Mesenchymal stem cell (in vitro differentiated cells and primary cell): Measurements from ENCODE around the gene HRH4. TPM values are rescaled to one million over a fixed set of nuclear protein-coding genes. Genes with fewer than 3 reads are reported as not detected.

Experiments used
- DNase-seq: peaks from one replicate; pipeline ENCODE4 v3.0.0-alpha.2; 2013
- H2AFZ ChIP-seq: one replicate; pipeline ENCODE4 v1.6.1; 2013; ENCODE audit warnings: low read depth, mild to moderate bottlenecking, control low read depth, inconsistent platforms, low read length, moderate library complexity
- H2AK5ac ChIP-seq: 2 replicates; pipeline ENCODE4 v1.6.1; 2013; ENCODE audit warnings: low read length, moderate library complexity, mild to moderate bottlenecking, inconsistent platforms; ENCODE audit not compliant: severe bottlenecking
- H2BK120ac ChIP-seq: one replicate; pipeline ENCODE4 v1.6.1; 2013; ENCODE audit warnings: low read depth, mild to moderate bottlenecking, inconsistent platforms, low read length, moderate library complexity
- H2BK12ac ChIP-seq, 2 experiments: one replicate each; pipeline ENCODE4 v1.6.1; 2013; ENCODE audit warnings: inconsistent platforms in 2 of 2, low read length in 2 of 2, mild to moderate bottlenecking in 2 of 2, moderate library complexity in 2 of 2, control low read depth in 1 of 2
- H2BK15ac ChIP-seq: one replicate; pipeline ENCODE4 v1.6.1; 2013; ENCODE audit warnings: mild to moderate bottlenecking, low read depth, inconsistent platforms; ENCODE audit not compliant: poor library complexity, severe bottlenecking
- H2BK5ac ChIP-seq: 2 replicates; pipeline ENCODE4 v1.6.1; 2013; ENCODE audit warnings: low read depth, mild to moderate bottlenecking, low read length, control low read depth, inconsistent platforms; ENCODE audit not compliant: poor library complexity, severe bottlenecking
- H3K14ac ChIP-seq, 2 experiments: one replicate each; pipeline ENCODE4 v1.6.1; 2013; ENCODE audit warnings: inconsistent platforms in 2 of 2, low read length in 2 of 2, control low read depth in 1 of 2, mild to moderate bottlenecking in 1 of 2, moderate library complexity in 1 of 2
- H3K18ac ChIP-seq, 2 experiments: one replicate each; pipeline ENCODE4 v1.6.1; 2013; ENCODE audit warnings: inconsistent platforms in 2 of 2, low read length in 2 of 2, control low read depth in 1 of 2, low read depth in 1 of 2, mild to moderate bottlenecking in 1 of 2
- H3K23ac ChIP-seq, 2 experiments: one replicate each; pipeline ENCODE4 v1.6.1; 2013; ENCODE audit warnings: inconsistent platforms in 2 of 2, low read length in 2 of 2, mild to moderate bottlenecking in 2 of 2, moderate library complexity in 2 of 2, control low read depth in 1 of 2
- H3K27ac ChIP-seq: 2 replicates; pipeline ENCODE4 v1.5.1; 2013; ENCODE audit warnings: mild to moderate bottlenecking, moderate library complexity, low read length, control low read depth, inconsistent platforms; ENCODE audit not compliant: poor library complexity, severe bottlenecking
- H3K27me3 ChIP-seq, 2 experiments: 2 replicates each; pipeline versions ENCODE4 v1.6.1 to v1.7.0; 2013; ENCODE audit warnings: low read length in 2 of 2, mild to moderate bottlenecking in 2 of 2, moderate library complexity in 2 of 2, control low read depth in 1 of 2, inconsistent platforms in 1 of 2; ENCODE audit not compliant: control insufficient read depth in 1 of 2, insufficient read depth in 1 of 2
- H3K36me3 ChIP-seq, 2 experiments: 2 replicates each; pipeline versions ENCODE4 v1.6.1 to v1.7.0; 2013; ENCODE audit warnings: low read length in 2 of 2, control low read depth in 1 of 2, inconsistent platforms in 1 of 2, low read depth in 1 of 2, mild to moderate bottlenecking in 1 of 2; ENCODE audit not compliant: insufficient read depth in 2 of 2, control insufficient read depth in 1 of 2
- H3K4ac ChIP-seq, 2 experiments: one replicate each; pipeline ENCODE4 v1.6.1; 2013; ENCODE audit warnings: inconsistent platforms in 2 of 2, low read length in 2 of 2, mild to moderate bottlenecking in 2 of 2, moderate library complexity in 2 of 2, control low read depth in 1 of 2, low read depth in 1 of 2
- H3K4me1 ChIP-seq: 2 replicates; pipeline ENCODE4 v1.6.1; 2013; ENCODE audit warnings: low read depth, low read length, control low read depth; ENCODE audit not compliant: control insufficient read depth, insufficient read depth
- H3K4me2 ChIP-seq: 2 replicates; pipeline ENCODE4 v1.6.1; 2013; ENCODE audit warnings: low read length, mild to moderate bottlenecking, inconsistent platforms; ENCODE audit not compliant: poor library complexity, severe bottlenecking
- H3K4me3 ChIP-seq, 2 experiments: 2 replicates each; pipeline versions ENCODE4 v1.5.1 to v1.7.0; 2013; ENCODE audit warnings: low read length in 2 of 2, mild to moderate bottlenecking in 2 of 2, control low read depth in 1 of 2, low read depth in 1 of 2; ENCODE audit not compliant: insufficient read depth in 1 of 2
- H3K79me1 ChIP-seq: replicated peaks from 2 replicates; pipeline ENCODE4 v1.6.1; 2013; ENCODE audit warnings: mild to moderate bottlenecking, control low read depth, low read length, inconsistent platforms; ENCODE audit not compliant: poor library complexity, severe bottlenecking
- H3K9ac ChIP-seq: 2 replicates; pipeline ENCODE4 v1.7.0; 2013; ENCODE audit warnings: mild to moderate bottlenecking, low read length, moderate library complexity
- H3K9me3 ChIP-seq: 2 replicates; pipeline ENCODE4 v1.7.0; 2013; ENCODE audit warnings: mild to moderate bottlenecking, low read length; ENCODE audit not compliant: control insufficient read depth
- H4K8ac ChIP-seq: one replicate; pipeline ENCODE4 v1.6.1; 2013; ENCODE audit warnings: inconsistent platforms, mild to moderate bottlenecking, low read length, moderate library complexity
- H4K91ac ChIP-seq: one replicate; pipeline ENCODE4 v1.6.1; 2013; ENCODE audit warnings: mild to moderate bottlenecking, low read length, inconsistent platforms
- WGBS: methylation state at CpG from one replicate; pipeline ENCODE4 v1.1.7; 2013; ENCODE audit warnings: mixed read lengths; 5-methylcytosine and 5-hydroxymethylcytosine counted together
- polyA plus RNA-seq, 2 experiments: library from polyadenylated mRNA; stranded (reverse); fragments of 200-250 nt; gene quantifications; one replicate each; pipeline ENCODE4 v1.2.3, GENCODE V29; 2013

Gene HRH4, protein sequence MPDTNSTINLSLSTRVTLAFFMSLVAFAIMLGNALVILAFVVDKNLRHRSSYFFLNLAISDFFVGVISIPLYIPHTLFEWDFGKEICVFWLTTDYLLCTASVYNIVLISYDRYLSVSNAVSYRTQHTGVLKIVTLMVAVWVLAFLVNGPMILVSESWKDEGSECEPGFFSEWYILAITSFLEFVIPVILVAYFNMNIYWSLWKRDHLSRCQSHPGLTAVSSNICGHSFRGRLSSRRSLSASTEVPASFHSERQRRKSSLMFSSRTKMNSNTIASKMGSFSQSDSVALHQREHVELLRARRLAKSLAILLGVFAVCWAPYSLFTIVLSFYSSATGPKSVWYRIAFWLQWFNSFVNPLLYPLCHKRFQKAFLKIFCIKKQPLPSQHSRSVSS
- 0.01 TPM for polyA plus RNA-seq (2013, experiment 1 of 2)
- polyA plus RNA-seq (2013, experiment 2 of 2): not detected

DNA sequence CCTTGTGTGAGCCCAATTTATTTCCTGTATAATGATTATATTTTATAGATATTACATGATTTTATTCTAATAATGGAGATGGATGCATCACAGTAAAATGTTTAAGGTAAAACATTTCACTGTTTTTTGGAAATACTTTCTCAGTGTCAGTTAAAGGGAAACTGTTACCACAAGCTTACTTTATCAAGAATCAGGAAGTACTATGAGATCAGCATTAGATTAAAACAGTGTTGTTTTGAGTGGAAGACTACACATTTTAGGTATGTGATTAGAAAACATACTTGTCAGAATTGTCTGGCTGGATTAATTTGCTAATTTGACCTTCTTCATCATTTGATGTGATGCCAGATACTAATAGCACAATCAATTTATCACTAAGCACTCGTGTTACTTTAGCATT, at the start of gene HRH4:
TSS of gene HRH4 (plus strand) at position 250 of the 400 bp plus-strand sequence. CDS start at position 342, 92 bp downstream.
- Histone ChIP-seq H3K23ac (no peak within 1 kb of the TSS), H2BK120ac (no peak within 1 kb of the TSS)

DNA sequence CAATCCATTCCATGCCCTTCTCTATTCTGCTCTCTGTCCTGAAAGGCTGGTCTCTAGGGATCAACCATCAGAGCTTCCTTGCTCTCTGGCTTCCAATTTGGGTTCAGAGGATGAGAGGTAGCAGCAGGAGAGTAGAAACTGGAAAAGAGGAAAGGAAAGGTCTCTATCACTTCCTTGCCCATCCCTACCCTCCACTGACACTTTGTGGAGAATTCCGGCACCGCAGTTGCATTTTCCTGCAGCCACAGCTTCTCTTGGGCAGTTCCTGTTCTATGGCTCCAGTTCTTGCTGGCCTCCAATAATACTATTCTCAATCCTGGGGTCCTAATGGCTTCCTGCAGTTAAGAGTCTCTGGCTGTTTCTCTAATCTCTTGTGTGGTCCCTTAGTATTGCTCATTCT, 47.3 kb upstream of the HRH4 start:
- Histone ChIP-seq H3K23ac (no peak overlapping the region), H2AFZ (no peak overlapping the region), H2BK15ac (no peak overlapping the region), H3K18ac (no peak overlapping the region), H3K27me3 (peaks cover 4 to 19% of the 10 kb centered on the region in 2 experiments), H3K27ac (no peak overlapping the region), H2BK5ac (no peak overlapping the region), H3K36me3 (no peaks in the 10 kb centered on the region), H2AK5ac (no peak overlapping the region), H3K4me1 (no peaks in the 10 kb centered on the region), H3K79me1 (no peaks in the 10 kb centered on the region), H3K4me3 (no peak overlapping the region), H3K9me3 (no peaks in the 10 kb centered on the region), H3K9ac (no peak overlapping the region), H2BK12ac (no peak overlapping the region), H3K4ac (no peak overlapping the region), H2BK120ac (no peak overlapping the region), H4K91ac (no peak overlapping the region), H3K14ac (no peak overlapping the region), H3K4me2 (no peak overlapping the region), H4K8ac (no peak overlapping the region)
- no peak for DNase-seq
- 54% methylated on average over 2 of the region's 2 CpGs for WGBS

More for the DNA sequence above, at the start of gene HRH4:
- Histone ChIP-seq H3K4me1 (no peaks in the 10 kb centered on the region), H3K4me2 (no peak within 1 kb of the TSS), H2AFZ (no peak within 1 kb of the TSS), H3K9me3 (no peaks in the 10 kb centered on the region), H2AK5ac (no peak within 1 kb of the TSS), H4K8ac (no peak within 1 kb of the TSS), H3K4me3 (no peak within 1 kb of the TSS), H3K36me3 (peaks cover 0 to under 1% of the 10 kb centered on the region in 2 experiments), H4K91ac (no peak within 1 kb of the TSS), H2BK12ac (no peak within 1 kb of the TSS), H3K18ac (no peak within 1 kb of the TSS), H2BK15ac (no peak within 1 kb of the TSS), H3K27me3 (no peaks in the 10 kb centered on the region), H2BK5ac (no peak within 1 kb of the TSS), H3K27ac (no peak within 1 kb of the TSS), H3K9ac (no peak within 1 kb of the TSS), H3K79me1 (no peaks in the 10 kb centered on the region), H3K14ac (no peak within 1 kb of the TSS), H3K4ac (no peak within 1 kb of the TSS)
- no CpG with 5 or more reads among the region's 1 CpG for WGBS
- DNase-seq: no peak

DNA sequence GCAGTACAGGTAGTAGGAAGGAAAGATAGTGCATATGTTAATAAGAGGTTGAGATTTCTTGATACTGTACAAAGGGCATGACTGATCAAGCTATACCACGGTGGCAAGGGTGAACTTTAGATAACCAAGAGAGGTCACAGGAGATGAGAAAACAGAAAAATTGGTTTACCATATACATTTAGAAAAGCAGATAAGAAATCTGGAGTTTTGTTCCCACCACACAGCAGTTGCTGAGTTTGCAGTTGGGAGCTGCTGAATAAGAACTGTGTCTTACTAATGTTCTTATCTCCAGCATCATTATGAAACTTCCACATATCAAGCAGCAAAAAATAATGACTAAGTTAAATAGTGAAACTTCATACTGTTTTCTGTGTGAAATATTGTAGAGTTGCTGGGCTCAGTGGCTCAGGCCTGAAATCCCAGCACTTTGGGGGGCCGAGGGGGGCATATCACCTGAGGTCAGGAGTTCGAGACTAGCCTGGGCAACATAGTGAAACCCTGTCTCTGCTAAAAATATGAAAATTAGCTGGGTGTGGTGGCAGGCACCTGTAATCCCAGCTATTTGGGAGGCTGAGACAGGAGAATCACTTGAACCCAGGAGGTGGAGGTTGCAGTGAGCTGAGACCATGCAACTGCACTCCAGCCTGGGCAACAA, 46.0 kb upstream of the HRH4 start:
- H3K27me3 ChIP-seq: peaks cover 4 to 21% of the 10 kb centered on the region in 2 experiments
- H2BK5ac ChIP-seq: no peak overlapping the region
- H3K18ac ChIP-seq: no peak overlapping the region
- no peak overlapping the region for H2BK15ac ChIP-seq
- no peaks in the 10 kb centered on the region for H3K9me3 ChIP-seq
- H2BK120ac ChIP-seq: no peak overlapping the region
- H3K36me3 ChIP-seq: no peaks in the 10 kb centered on the region
- H3K27ac ChIP-seq: no peak overlapping the region
- H3K4me1 ChIP-seq: no peaks in the 10 kb centered on the region
- H2AK5ac ChIP-seq: no peak overlapping the region
- no peak overlapping the region for H3K4me3 ChIP-seq
- no peak overlapping the region for H2AFZ ChIP-seq
- H2BK12ac ChIP-seq: no peak overlapping the region
- H4K8ac ChIP-seq: no peak overlapping the region
- no peak overlapping the region for H3K4ac ChIP-seq
- no peak overlapping the region for H4K91ac ChIP-seq
- no peak overlapping the region for H3K4me2 ChIP-seq
- H3K14ac ChIP-seq: no peak overlapping the region
- H3K23ac ChIP-seq: no peak overlapping the region
- 92% methylated on average over 3 of the region's 3 CpGs for WGBS
- H3K9ac ChIP-seq: no peak overlapping the region
- DNase-seq: no peak
- H3K79me1 ChIP-seq: no peaks in the 10 kb centered on the region

DNA sequence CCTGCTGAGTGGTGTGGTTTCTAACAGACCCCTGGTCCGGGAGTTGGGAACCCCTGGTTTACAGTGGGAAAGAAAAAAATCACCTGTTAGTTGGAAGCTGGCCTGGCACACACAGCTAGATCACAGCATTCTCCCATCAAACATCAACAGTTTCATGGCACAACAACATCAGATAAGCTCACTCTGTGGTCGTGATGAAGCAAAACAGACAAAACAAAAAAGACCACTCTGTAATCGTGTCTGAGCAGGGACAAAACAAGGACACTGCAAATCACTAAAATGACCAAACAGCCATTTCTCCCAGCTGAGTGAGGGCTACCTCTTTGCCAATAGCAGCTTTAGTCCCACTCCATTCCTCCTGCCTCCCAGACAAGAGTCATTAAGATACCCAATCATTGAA, 43.0 kb upstream of the HRH4 start:
- H3K4ac ChIP-seq: no peak overlapping the region
- no peak overlapping the region for H2AK5ac ChIP-seq
- H3K14ac ChIP-seq: no peak overlapping the region
- no peak overlapping the region for H3K27ac ChIP-seq
- DNase-seq: no peak
- no peaks in the 10 kb centered on the region for H3K36me3 ChIP-seq
- H3K18ac ChIP-seq: no peak overlapping the region
- no peaks in the 10 kb centered on the region for H3K4me1 ChIP-seq
- H4K8ac ChIP-seq: no peak overlapping the region
- no peaks in the 10 kb centered on the region for H3K9me3 ChIP-seq
- H3K23ac ChIP-seq: no peak overlapping the region
- 48% methylated on average over 3 of the region's 3 CpGs for WGBS
- no peak overlapping the region for H2BK120ac ChIP-seq
- no peak overlapping the region for H3K4me2 ChIP-seq
- H3K9ac ChIP-seq: no peak overlapping the region
- no peak overlapping the region for H2BK5ac ChIP-seq
- no peak overlapping the region for H3K4me3 ChIP-seq
- no peak overlapping the region for H2BK15ac ChIP-seq
- no peak overlapping the region for H2BK12ac ChIP-seq
- H2AFZ ChIP-seq: no peak overlapping the region
- no peaks in the 10 kb centered on the region for H3K79me1 ChIP-seq
- peaks cover 4 to 30% of the 10 kb centered on the region in 2 experiments for H3K27me3 ChIP-seq
- H4K91ac ChIP-seq: no peak overlapping the region
